DND-41 (cell line): ENCODE data around the gene KRI1.

Source experiments
- CTCF ChIP-seq: IDR thresholded peaks from 2 replicates; pipeline ENCODE4 v1.5.1; 2012; ENCODE audit warnings: borderline replicate concordance, low read length, moderate library complexity, mild to moderate bottlenecking; ENCODE audit not compliant: poor library complexity, severe bottlenecking; ENCODE audit errors: extremely low read depth
- EZH2 ChIP-seq: IDR thresholded peaks from 3 replicates; pipeline ENCODE4 v1.6.1; 2012; ENCODE audit warnings: borderline replicate concordance, low read depth, mild to moderate bottlenecking, moderate library complexity, low read length, inconsistent platforms; ENCODE audit not compliant: severe bottlenecking

GRCh38 chr19:10508036-10508435, 57.8 kb downstream of the KRI1 start:
- no peak for TF ChIP-seq CTCF
- no peak for TF ChIP-seq EZH2
